Activated T-cell treated with anti-CD3 and anti-CD28 coated beads for 4 hours (primary cell): ENCODE results near the gene ACTL10.
"Not testable (repeated sequence)": the region's sequence is repeated elsewhere in the genome, so short reads cannot be mapped to it uniquely, and the experiment has no call there.

Experiments used
- DNase-seq: peaks from one replicate; pipeline ENCODE4 v3.0.0-alpha.2; 2020

The ACTL10 gene

GRCh38 chr20:33666293-33667244 lies at the start of gene ACTL10:
Gene ACTL10 (plus strand): TSS chr20:33666943. CDS start chr20:33667498, 555 bp downstream.
- DNase-seq: peak; percentile 71

DNA sequence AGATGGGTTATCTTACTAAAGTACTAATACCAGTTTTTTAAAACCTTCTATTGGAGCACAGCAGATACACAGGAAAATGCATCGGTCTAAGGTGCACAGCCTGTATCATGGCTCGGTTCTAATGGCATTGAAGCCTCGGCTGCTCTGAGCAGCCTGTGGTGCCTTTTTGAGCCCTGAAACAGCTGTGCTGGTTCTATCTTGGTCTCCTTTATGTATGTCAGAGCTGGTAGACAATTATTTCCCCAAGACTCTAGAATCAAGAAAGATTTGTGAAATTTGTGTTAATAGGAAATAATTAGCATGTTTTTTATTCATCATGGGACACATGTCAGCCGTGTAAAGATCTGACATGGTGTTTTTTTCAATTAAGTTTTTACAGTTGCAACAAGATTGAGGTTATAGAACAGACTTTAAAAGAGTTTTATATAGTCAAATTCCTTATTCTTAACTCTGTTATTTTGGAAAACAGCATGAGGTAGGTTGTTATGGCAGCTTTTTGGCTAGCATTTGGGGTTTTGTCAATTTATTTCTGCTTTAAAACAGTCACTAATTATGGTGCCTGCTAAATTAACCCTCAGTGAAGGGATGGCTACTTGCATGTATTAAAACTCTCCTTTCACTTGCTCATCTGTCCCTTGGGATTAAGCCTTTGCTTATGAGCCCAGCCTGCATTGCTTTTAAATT lies 44.9 kb upstream of the ACTL10 start:
- DNase-seq: no peak

- no peak for DNase-seq
These were observed 43.9 kb upstream of the ACTL10 start for GRCh38 chr20:33622705-33623365.

DNA sequence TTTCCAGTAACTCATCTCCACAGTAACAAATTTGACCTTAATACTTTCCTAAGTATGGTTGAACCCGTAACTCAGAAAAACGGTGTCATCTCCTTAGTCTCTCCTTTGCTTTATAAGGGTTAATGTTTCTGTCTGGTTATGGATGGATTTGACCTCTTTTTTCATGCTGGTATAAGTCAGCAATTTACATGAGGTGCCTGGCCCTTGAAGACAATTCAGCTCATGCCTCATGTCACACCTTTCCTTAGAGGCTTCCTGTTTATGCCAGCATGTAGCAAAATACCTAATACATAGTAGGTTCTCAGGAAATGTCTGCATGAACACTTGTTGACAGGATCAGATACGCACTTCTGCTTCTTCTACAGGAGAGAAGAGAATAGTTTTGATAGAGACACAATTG lies 42.3 kb upstream of the ACTL10 start:
- no peak for DNase-seq

DNA sequence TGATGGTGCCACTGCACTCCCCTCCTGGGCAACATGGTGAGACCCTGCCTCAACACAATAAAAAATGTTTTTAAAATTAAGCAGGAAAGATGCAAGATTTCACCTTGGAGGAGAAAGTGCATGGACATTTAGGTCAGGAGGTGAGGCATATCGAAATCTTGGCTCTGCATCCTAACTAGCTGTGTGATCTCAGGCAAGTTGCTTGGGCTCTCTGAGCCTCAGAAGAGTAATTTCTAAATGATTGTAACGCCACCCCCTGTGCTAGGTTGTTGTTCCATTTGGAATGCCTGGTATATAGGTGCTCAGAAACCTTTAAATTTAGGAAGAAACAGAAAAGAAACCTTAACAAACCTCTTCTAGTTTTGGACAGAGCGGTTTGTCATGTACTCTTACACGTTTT lies 40.6 kb upstream of the ACTL10 start:
- DNase-seq: no peak

GRCh38 chr20:33627577-33628216 lies 39.0 kb upstream of the ACTL10 start:
- no peak for DNase-seq

DNA sequence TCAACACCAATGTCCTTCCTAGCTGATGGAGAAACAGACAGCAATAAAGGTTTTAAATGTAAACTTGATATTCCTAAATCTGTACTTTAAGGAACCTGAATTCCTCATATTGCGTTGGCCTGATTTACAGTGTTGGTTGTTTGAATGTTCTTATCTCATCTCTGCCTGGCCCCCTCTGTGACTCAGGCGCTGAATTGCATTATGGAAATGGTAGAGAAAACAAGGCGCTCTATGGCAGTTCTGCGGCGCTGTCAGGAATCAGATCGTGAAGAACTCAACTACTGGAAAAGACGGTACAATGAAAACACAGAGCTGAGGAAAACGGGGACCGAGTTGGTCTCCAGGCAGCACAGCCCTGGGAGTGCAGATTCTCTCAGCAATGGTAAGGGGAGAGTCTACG lies 37.2 kb upstream of the ACTL10 start:
- no peak for DNase-seq

- no peak for DNase-seq
These were observed 36.8 kb upstream of the ACTL10 start for GRCh38 chr20:33629979-33630378.

DNA sequence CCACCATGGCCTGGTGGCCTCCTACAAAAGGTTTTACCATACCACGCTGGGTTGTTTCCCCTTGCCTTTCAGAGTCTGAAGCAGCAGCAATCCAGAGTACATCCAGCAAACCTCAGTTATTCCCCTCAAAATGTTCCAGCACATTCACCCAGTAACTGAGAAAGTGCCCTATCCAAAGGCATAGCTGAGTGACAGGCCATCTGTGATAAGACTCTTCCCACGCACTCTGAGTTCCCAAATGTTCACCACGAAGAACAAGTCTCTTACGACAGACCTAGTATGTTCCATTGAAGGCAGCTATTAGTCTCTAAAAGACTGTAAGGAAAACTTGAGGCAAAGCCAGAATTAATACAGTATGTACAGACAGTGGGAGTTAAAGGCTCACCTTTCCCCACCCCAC lies 36.2 kb upstream of the ACTL10 start:
- no peak for DNase-seq

- not testable (repeated sequence) for DNase-seq
These were observed 34.8 kb upstream of the ACTL10 start for GRCh38 chr20:33631910-33632309.

DNA sequence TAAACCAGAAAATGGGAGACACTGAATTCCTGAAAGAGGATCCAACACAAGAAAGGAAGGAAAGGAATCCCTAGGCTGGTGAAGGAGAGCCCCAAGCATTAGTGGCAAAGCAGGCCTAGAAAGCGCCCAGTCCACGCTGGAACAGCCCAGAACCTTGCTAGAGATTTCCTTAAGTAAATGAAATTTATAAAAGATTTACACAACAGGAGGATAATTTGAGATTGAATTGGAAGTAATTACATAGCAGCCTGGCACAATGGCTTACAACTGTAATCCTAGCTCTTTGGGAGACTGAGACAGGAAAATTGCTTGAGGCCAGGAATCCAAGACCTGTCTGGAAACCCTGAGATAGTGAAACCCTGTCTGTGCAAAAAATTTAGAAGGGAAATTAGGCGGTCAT lies 31.4 kb upstream of the ACTL10 start:
- DNase-seq: no peak

DNA sequence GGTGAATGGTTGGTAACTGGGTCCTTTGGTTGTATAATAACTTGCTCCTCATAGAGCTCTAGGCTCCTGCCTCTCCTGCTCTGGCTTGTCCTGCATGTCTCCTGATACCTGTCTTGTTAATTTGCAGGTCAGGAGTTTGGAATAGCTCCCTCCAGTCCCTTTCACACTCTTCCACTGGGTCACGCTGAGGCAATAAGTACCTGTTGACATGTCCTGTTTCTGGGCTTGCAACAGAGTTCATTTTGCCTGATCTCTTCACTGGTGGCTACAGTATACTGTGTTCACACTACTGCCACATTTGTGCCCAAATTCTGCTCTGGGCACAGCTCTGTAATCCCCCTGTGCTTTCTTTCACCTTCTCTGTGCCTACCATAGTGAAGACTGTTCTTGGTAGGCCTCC lies 30.0 kb upstream of the ACTL10 start:
- DNase-seq: no peak

DNA sequence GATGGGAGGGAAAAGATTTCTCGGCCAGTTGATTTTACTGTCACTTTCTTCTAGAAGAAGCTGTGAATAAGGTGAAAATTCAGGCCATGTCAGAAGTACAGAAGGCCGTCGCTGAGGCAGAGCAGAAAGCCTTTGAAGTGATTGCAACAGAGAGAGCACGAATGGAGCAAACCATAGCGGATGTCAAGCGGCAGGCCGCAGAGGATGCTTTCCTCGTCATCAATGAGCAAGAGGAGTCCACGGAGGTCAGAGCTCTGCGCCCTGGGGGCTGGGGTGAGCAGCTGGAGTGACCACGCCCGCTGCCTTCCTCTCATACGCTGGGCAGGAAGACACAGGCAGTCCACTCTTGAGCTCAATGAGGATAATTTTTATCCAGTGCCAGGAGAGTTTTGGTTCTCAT lies 26.5 kb upstream of the ACTL10 start:
- no peak for DNase-seq

- DNase-seq: no peak
These were observed 22.3 kb upstream of the ACTL10 start for GRCh38 chr20:33644313-33645071.

DNA sequence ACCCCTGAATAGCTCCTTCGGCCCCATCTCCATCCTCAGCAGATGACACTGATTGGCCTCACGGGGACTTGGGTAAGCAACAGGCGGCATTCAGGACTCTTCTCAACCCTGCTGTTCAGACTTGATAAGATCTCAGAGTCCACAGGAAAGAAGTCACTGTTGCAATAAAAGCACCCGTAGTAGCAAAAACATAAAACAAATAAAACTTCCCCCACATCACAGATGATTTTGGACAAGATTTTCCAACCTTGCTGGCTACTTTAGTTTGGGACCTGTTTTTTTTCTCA lies 21.7 kb upstream of the ACTL10 start:
- no peak for DNase-seq

GRCh38 chr20:33645396-33645795 lies 21.3 kb upstream of the ACTL10 start:
- DNase-seq: no peak

DNA sequence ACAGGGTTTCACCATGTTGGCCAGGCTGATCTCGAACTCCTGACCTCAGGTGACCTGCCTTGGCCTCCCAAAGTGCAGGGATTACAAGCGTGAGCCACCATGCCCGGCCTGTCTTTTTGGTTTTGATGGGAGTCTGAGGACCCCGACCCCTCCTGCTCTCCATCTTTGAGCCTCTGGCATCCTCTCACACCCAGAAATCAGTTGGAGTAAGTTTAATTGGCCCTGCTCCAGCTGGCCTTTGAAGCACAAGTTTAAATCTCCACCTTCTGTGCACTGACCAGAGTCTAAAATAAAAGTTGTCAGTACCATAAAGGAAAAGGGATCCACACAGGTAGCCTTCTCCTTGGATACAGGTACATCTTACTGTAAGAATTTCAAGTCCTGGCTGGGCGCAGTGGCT lies 20.6 kb upstream of the ACTL10 start:
- no peak for DNase-seq

GRCh38 chr20:33646959-33647602 lies 19.7 kb upstream of the ACTL10 start:
- not testable (repeated sequence) for DNase-seq

GRCh38 chr20:33647603-33648395 lies 18.9 kb upstream of the ACTL10 start:
- DNase-seq: no peak

GRCh38 chr20:33648396-33649004 lies 18.2 kb upstream of the ACTL10 start:
- DNase-seq: no peak

GRCh38 chr20:33649201-33649681 lies 17.5 kb upstream of the ACTL10 start:
- DNase-seq: no peak
